Esophagus squamous epithelium (tissue), 4 donors: ENCODE results near the gene AQP1.

Source experiments
- POLR2A ChIP-seq, 4 donors: fragments of 450-650 bp; IDR thresholded peaks; one replicate each; pipeline ENCODE4 v1.6.1; 2017; ENCODE audit warnings: antibody characterized with exemption in 4 of 4, mild to moderate bottlenecking in 4 of 4, moderate library complexity in 3 of 4
- TF ChIP-seq, protein P1 (sequence below), 6 experiments: fragments of 450-650 bp in 4 of 6; fragments of 200-600 bp in 2 of 6; sonication (generic) in 2 of 6; IDR thresholded peaks; one replicate each; pipeline ENCODE4 v1.5.1; 2016 to 2019; ENCODE audit warnings: antibody characterized with exemption in 6 of 6, mild to moderate bottlenecking in 4 of 6, moderate library complexity in 4 of 6

DNA sequence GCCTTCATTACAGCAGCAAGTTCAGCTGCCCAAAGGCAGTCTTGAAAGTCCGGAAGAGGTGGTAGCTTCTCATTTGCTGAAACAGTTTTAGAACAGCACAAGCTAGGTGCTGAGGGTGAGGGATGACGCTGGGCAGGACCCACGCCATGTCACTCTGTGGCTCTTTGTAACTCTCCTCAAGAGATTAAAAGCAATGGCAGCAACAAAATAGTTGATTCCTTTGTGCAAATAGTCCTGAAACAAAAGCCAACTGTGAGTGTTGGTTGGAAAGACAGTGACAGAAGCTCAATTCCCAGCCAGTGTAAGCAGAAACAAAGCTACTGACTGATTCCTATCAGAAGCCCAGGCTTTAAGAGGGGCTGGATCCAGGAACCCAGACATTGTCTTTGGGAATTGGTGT lies 47.6 kb upstream of the AQP1 start:
- TF ChIP-seq, protein P1, sequence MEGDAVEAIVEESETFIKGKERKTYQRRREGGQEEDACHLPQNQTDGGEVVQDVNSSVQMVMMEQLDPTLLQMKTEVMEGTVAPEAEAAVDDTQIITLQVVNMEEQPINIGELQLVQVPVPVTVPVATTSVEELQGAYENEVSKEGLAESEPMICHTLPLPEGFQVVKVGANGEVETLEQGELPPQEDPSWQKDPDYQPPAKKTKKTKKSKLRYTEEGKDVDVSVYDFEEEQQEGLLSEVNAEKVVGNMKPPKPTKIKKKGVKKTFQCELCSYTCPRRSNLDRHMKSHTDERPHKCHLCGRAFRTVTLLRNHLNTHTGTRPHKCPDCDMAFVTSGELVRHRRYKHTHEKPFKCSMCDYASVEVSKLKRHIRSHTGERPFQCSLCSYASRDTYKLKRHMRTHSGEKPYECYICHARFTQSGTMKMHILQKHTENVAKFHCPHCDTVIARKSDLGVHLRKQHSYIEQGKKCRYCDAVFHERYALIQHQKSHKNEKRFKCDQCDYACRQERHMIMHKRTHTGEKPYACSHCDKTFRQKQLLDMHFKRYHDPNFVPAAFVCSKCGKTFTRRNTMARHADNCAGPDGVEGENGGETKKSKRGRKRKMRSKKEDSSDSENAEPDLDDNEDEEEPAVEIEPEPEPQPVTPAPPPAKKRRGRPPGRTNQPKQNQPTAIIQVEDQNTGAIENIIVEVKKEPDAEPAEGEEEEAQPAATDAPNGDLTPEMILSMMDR (IDR thresholded peaks at IDR 0.05): no peak
- no peak for TF ChIP-seq POLR2A (IDR thresholded peaks at IDR 0.05)
